Peyer's patch (tissue), 4 donors: ENCODE results near the gene NOCT.
"Not testable (repeated sequence)": the region's sequence is repeated elsewhere in the genome, so short reads cannot be mapped to it uniquely, and the experiment has no call there.

Source experiments
- CTCF ChIP-seq, 6 experiments: fragments of 450-650 bp in 4 of 6; fragments of 200-600 bp in 2 of 6; sonication (generic) in 1 of 6; IDR thresholded peaks; one replicate each; pipeline ENCODE4 v1.5.1; 2017 to 2019; ENCODE audit warnings: antibody characterized with exemption in 6 of 6, mild to moderate bottlenecking in 3 of 6, moderate library complexity in 1 of 6
- POLR2A ChIP-seq, 2 donors: fragments of 450-650 bp; IDR thresholded peaks; one replicate each; pipeline ENCODE4 v1.5.1; 2017; ENCODE audit warnings: antibody characterized with exemption in 2 of 2, mild to moderate bottlenecking in 2 of 2, moderate library complexity in 2 of 2

- TF ChIP-seq POLR2A, CTCF (IDR thresholded peaks at IDR 0.05): not testable (repeated sequence)
These were observed 14.2 kb upstream of the NOCT start for GRCh38 chr4:139001430-139001829.
